HCT116 (cell line): ENCODE data around the gene AACS. TPM values are rescaled to one million over a fixed set of nuclear protein-coding genes. Genes with fewer than 3 reads are reported as not detected.

Source experiments
- ATAC-seq: fragments of 200-7000 bp; cut with Tn5 transposase; 2 replicates; pipeline ENCODE4 v1.9.1; 2020; ENCODE audit warnings: mild to moderate bottlenecking, moderate library complexity
- BruUV-seq: library from RNA; stranded (reverse); fragments of 400-500 nt; replicated peaks from 2 replicates; lab custom pipeline; 2021; lab: Mats Ljungman, UMichigan
- CTCF ChIA-PET: fragments of 300-600 bp; sonication (Branson Sonifier 250); formaldehyde crosslinking; loops from one replicate; lab custom pipeline; 2021; ENCODE audit warnings: antibody characterized with exemption; lab: Charles Lee
- POLR2A ChIA-PET: fragments of 300-600, 350-600 bp; sonication (Branson Sonifier 250); formaldehyde crosslinking; loops from one replicate; lab custom pipeline; 2021; ENCODE audit warnings: antibody characterized with exemption; lab: Charles Lee
- RAD21 ChIA-PET, 2 experiments: fragments of 300-600 bp; sonication (Branson Sonifier 250); formaldehyde crosslinking; loops; one replicate each; lab custom pipeline; 2023; ENCODE audit warnings: low total read pairs in 2 of 2; ENCODE audit not compliant: uncharacterized antibody in 2 of 2, unreplicated experiment in 2 of 2, low non-redundant PET in 1 of 2; lab: Charles Lee
- DNase-seq: peaks from one replicate; pipeline ENCODE4 v3.0.0-alpha.2; 2010; ENCODE audit warnings: low read depth, low spot score
- H2AFZ ChIP-seq: fragments of 200-600 bp; shearing (Covaris generic), sonication (generic); 2 replicates; pipeline ENCODE4 v1.6.1; 2017; ENCODE audit warnings: low read depth, mixed run types, mixed read lengths, antibody characterized with exemption, low read length; ENCODE audit not compliant: poor library complexity, severe bottlenecking
- H3K27ac ChIP-seq: 2 replicates; pipeline ENCODE4 v1.5.1; 2012; ENCODE audit warnings: low read depth, low read length
- H3K27me3 ChIP-seq: fragments of 200-600 bp; sonication (generic); 2 replicates; pipeline ENCODE4 v1.6.1; 2016; ENCODE audit warnings: mixed run types, low read length, mixed read lengths; ENCODE audit not compliant: insufficient read depth
- H3K36me3 ChIP-seq, 2 experiments: fragments of 200-500 bp in 1 of 2; fragments of 200-600 bp in 1 of 2; sonication (Bioruptor generic) in 1 of 2; sonication (generic) in 1 of 2; 2 replicates each; pipeline versions ENCODE4 v1.5.1 to v1.6.1; 2014 to 2016; ENCODE audit warnings: low read length in 2 of 2, inconsistent platforms in 1 of 2, mixed read lengths in 1 of 2, mixed run types in 1 of 2; ENCODE audit not compliant: insufficient read depth in 2 of 2, control insufficient read depth in 1 of 2
- H3K4me1 ChIP-seq, 2 experiments: fragments of 200-600 bp in 1 of 2; sonication (generic) in 1 of 2; 2 replicates each; pipeline versions ENCODE4 v1.5.1 to v1.6.1; 2012 to 2017; ENCODE audit warnings: low read length in 2 of 2, inconsistent platforms in 1 of 2, mild to moderate bottlenecking in 1 of 2, mixed read lengths in 1 of 2, mixed run types in 1 of 2, moderate library complexity in 1 of 2; ENCODE audit not compliant: insufficient read depth in 2 of 2, control insufficient read depth in 1 of 2
- H3K4me2 ChIP-seq: fragments of 200-600 bp; sonication (generic); 2 replicates; pipeline ENCODE4 v1.6.1; 2017; ENCODE audit warnings: mixed run types, low read length, mixed read lengths
- H3K4me3 ChIP-seq, 2 experiments: fragments of 200-600 bp in 1 of 2; sonication (generic) in 1 of 2; replicated peaks in 1 of 2; 2 replicates each; pipeline ENCODE4 v1.5.1; 2011 to 2016; ENCODE audit warnings: low read length in 2 of 2, control low read depth in 1 of 2, low read depth in 1 of 2, mild to moderate bottlenecking in 1 of 2, mixed read lengths in 1 of 2, mixed run types in 1 of 2
- H3K79me2 ChIP-seq: fragments of 200-600 bp; sonication (generic); 2 replicates; pipeline ENCODE4 v1.6.1; 2017; ENCODE audit warnings: mild to moderate bottlenecking, mixed run types, low read length, moderate library complexity, mixed read lengths; ENCODE audit not compliant: insufficient read depth
- H3K9ac ChIP-seq: fragments of 200-600 bp; sonication (generic); 2 replicates; pipeline ENCODE4 v1.6.1; 2016; ENCODE audit warnings: low read length, mixed read lengths
- H3K9me2 ChIP-seq: fragments of 200-600 bp; sonication (generic), shearing (Covaris generic); 2 replicates; pipeline ENCODE4 v1.6.1; 2017; ENCODE audit warnings: mixed run types, mild to moderate bottlenecking, moderate library complexity; ENCODE audit not compliant: insufficient read depth
- H3K9me3 ChIP-seq, 2 experiments: fragments of 200-500 bp in 1 of 2; fragments of 200-600 bp in 1 of 2; sonication (Bioruptor generic) in 1 of 2; sonication (generic) in 1 of 2; 2 replicates each; pipeline ENCODE4 v1.6.1; 2014 to 2017; ENCODE audit warnings: low read length in 2 of 2, mixed read lengths in 2 of 2, inconsistent platforms in 1 of 2, low read depth in 1 of 2, mild to moderate bottlenecking in 1 of 2, mixed run types in 1 of 2, moderate library complexity in 1 of 2; ENCODE audit not compliant: control insufficient read depth in 1 of 2, insufficient read depth in 1 of 2
- H4K20me1 ChIP-seq: fragments of 200-600 bp; sonication (generic), shearing (Covaris generic); 2 replicates; pipeline ENCODE4 v1.6.1; 2017; ENCODE audit warnings: mixed run types, mild to moderate bottlenecking, moderate library complexity; ENCODE audit not compliant: insufficient read depth
- CBX3 ChIP-seq: IDR thresholded peaks from 2 replicates; pipeline ENCODE4 v1.6.1; 2012; ENCODE audit warnings: low read depth
- CEBPB ChIP-seq: IDR thresholded peaks from 2 replicates; pipeline ENCODE4 v1.6.1; 2012; ENCODE audit warnings: low read depth
- ELF1 ChIP-seq: IDR thresholded peaks from 2 replicates; pipeline ENCODE4 v1.6.1; 2012; ENCODE audit warnings: low read depth, borderline replicate concordance
- EZH2 ChIP-seq: fragments of 200-600 bp; sonication (generic); IDR thresholded peaks from 2 replicates; pipeline ENCODE4 v1.6.1; 2017; ENCODE audit warnings: antibody characterized with exemption, mixed run types
- JUND ChIP-seq: IDR thresholded peaks from 2 replicates; pipeline ENCODE4 v1.6.1; 2012
- POLR2A ChIP-seq: IDR thresholded peaks from 2 replicates; pipeline ENCODE4 v1.7.0; 2011; ENCODE audit warnings: borderline replicate concordance; ENCODE audit not compliant: insufficient read depth, insufficient read length; ENCODE audit errors: extremely low read depth
- POLR2AphosphoS5 ChIP-seq: IDR thresholded peaks from 2 replicates; pipeline ENCODE4 v1.6.1; 2011; ENCODE audit warnings: mild to moderate bottlenecking, low read depth, low read length, moderate library complexity
- REST ChIP-seq: IDR thresholded peaks from 2 replicates; pipeline ENCODE4 v1.6.1; 2012; ENCODE audit warnings: low read depth
- SIN3A ChIP-seq: IDR thresholded peaks from 2 replicates; pipeline ENCODE4 v1.6.1; 2012; ENCODE audit warnings: low read depth
- SRF ChIP-seq: IDR thresholded peaks from 2 replicates; pipeline ENCODE4 v1.6.1; 2012; ENCODE audit warnings: low read depth
- intact Hi-C: fragments of 100-400 bp; cut with micrococcal nuclease; formaldehyde crosslinking; loops from 2 replicates; pipeline ENCODE4 v1.10.0; 2022
- total RNA-seq: library from RNA; stranded (reverse); gene quantifications from one replicate; pipeline ENCODE4 v1.2.1, GENCODE V29; 2021; ENCODE audit not compliant: unreplicated experiment
- TF ChIP-seq, protein P1 (sequence below): IDR thresholded peaks from 2 replicates; pipeline ENCODE4 v1.6.1; 2011; ENCODE audit warnings: mild to moderate bottlenecking, low read length, moderate library complexity; ENCODE audit not compliant: insufficient replicate concordance; ENCODE audit errors: extremely low read depth

The AACS gene
- total RNA-seq, 1 experiment from 2014 or later: 16.0 TPM

DNA sequence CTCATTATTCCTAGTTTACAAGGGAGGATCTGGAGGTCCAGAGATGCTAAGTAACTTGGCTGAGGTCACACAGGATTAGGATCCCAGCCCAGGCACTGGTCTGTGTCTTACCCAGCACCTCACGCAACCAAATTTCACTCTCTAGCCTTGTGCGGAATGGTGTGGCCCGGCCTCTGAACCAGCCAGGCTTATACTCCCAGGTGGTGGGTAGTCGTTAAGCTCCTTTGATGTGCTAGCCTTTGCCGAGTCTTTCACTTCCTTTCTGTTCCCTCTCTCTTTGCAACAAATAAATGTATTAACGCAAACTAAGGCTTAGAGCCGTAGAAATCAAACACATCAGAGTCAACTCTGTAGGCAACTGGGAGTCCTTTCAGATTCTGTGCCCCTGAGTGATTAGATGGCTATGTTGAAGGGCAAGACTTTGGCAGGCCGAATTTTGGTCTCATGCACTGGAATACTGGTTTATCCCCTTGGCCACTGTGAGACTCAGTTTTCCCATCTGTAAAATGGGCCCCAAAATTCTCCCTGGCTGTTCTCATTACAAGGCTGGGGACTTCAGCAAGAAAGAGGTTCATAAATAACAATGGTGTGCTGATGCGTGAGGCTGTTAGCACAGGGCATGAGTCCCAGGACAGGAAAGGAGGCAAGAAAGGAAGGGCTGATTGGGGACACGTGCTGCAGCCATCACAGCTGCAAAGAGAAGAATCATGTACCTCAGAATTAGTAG, 126.3 kb downstream of the AACS start (continued):
- no peak for TF ChIP-seq REST
- TF ChIP-seq, all 23 proteins: peak for 0

- no peaks in the 10 kb centered on the region for H4K20me1 ChIP-seq
- H3K4me2 ChIP-seq: no peak overlapping the region
- H3K4me3 ChIP-seq: no peak overlapping the region
- ChIA-PET POLR2A (no interaction called here), RAD21 (no interaction called here), CTCF (interaction anchor here (1.1 kb wide), 1 partner anchor 10 kb away, joined by 3 read pairs; no protein-coding TSS in a partner anchor)
- peaks cover 0 to 8% of the 10 kb centered on the region in 2 experiments; a peak in 3 of 4 replicates for H3K4me1 ChIP-seq
- H3K27ac ChIP-seq: no peak overlapping the region
- TF ChIP-seq SRF: no peak
- TF ChIP-seq CBX3: no peak
- TF ChIP-seq EZH2: no peak
- no peak for TF ChIP-seq SIN3A
- no peak for TF ChIP-seq POLR2AphosphoS5
- TF ChIP-seq CEBPB: no peak
- TF ChIP-seq JUND: no peak
- TF ChIP-seq POLR2A: no peak
- TF ChIP-seq, protein P1, sequence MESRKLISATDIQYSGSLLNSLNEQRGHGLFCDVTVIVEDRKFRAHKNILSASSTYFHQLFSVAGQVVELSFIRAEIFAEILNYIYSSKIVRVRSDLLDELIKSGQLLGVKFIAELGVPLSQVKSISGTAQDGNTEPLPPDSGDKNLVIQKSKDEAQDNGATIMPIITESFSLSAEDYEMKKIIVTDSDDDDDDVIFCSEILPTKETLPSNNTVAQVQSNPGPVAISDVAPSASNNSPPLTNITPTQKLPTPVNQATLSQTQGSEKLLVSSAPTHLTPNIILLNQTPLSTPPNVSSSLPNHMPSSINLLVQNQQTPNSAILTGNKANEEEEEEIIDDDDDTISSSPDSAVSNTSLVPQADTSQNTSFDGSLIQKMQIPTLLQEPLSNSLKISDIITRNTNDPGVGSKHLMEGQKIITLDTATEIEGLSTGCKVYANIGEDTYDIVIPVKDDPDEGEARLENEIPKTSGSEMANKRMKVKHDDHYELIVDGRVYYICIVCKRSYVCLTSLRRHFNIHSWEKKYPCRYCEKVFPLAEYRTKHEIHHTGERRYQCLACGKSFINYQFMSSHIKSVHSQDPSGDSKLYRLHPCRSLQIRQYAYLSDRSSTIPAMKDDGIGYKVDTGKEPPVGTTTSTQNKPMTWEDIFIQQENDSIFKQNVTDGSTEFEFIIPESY: no peak
- no peak for TF ChIP-seq REST
- TF ChIP-seq ELF1: no peak
- H3K79me2 ChIP-seq: no peaks in the 10 kb centered on the region
- BruUV-seq: no TSS peak
- peaks cover 47% of the 10 kb centered on the region for H3K27me3 ChIP-seq
- intact Hi-C loops: no loop called here
- ATAC-seq (no peak), DNase-seq (no peak)
- H3K36me3 ChIP-seq: no peaks in the 10 kb centered on the region
- no peak overlapping the region for H3K9ac ChIP-seq
- no peak overlapping the region for H2AFZ ChIP-seq
- H3K9me2 ChIP-seq: no peaks in the 10 kb centered on the region
- H3K9me3 ChIP-seq: no peaks in the 10 kb centered on the region
Observed at GRCh38 chr12:125192690-125193221, 127.5 kb downstream of the AACS start.
